Effector memory CD4-positive, alpha-beta T cell (primary cell): ENCODE measurements around the gene CISD3.
A peak's percentile ranks its signal among the peaks of the same experiment; 100 is the strongest.

Experiments used
- DNase-seq, 3 donors: peaks; one replicate each; pipeline ENCODE4 v3.0.0-alpha.2; 2020
- H3K27ac ChIP-seq: 2 replicates; pipeline ENCODE4 v1.7.0; 2013; ENCODE audit warnings: mild to moderate bottlenecking, low read length, moderate library complexity; ENCODE audit not compliant: insufficient read depth, poor library complexity, severe bottlenecking
- H3K27me3 ChIP-seq: replicated peaks from 2 replicates; pipeline ENCODE4 v1.7.0; 2013; ENCODE audit warnings: mild to moderate bottlenecking, low read length; ENCODE audit not compliant: insufficient read depth, control insufficient read depth, poor library complexity, severe bottlenecking
- H3K36me3 ChIP-seq: 2 replicates; pipeline ENCODE4 v1.7.0; 2013; ENCODE audit warnings: mild to moderate bottlenecking, low read length, moderate library complexity; ENCODE audit not compliant: control insufficient read depth, insufficient read depth
- H3K4me1 ChIP-seq: 2 replicates; pipeline ENCODE4 v1.7.0; 2013; ENCODE audit warnings: low read length, mild to moderate bottlenecking; ENCODE audit not compliant: control insufficient read depth, insufficient read depth, poor library complexity, severe bottlenecking
- H3K4me3 ChIP-seq: 2 replicates; pipeline ENCODE4 v1.7.0; 2013; ENCODE audit warnings: low read length, low read depth, mild to moderate bottlenecking; ENCODE audit not compliant: insufficient read depth, poor library complexity, severe bottlenecking
- H3K9me3 ChIP-seq: 2 replicates; pipeline ENCODE4 v1.7.0; 2013; ENCODE audit warnings: mild to moderate bottlenecking, low read length, moderate library complexity; ENCODE audit not compliant: control insufficient read depth

The CISD3 gene

DNA sequence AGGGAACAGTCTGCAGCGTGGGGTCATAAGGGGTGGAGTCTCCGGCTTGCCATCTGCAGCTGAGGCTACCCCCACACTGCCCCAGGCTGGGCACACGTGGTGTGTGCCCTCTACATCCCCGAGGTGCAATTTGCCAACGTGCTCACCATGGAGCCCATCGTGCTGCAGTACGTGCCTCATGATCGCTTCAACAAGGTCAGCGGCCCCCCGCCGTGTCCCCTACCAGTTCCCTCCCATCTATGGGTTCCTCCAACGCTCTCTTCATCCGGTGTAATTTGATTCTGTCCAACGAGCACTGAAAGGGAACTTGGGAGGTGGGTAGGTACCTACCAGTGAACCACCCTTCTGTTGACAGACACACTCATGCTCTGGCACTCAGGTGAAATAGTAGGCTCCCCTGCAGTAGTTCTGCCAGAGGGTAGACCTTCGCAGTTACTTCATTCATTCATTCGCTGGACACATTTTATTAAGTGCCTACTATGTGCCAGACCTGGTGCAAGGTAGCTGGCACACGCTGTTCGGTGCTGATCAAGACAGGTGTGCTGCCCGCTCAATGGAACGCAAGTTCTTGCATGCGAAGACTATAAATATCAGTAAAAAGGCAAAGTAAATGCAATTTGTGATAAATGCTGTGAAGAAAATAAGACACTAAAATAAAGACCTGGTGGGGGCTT is 22.3 kb upstream of the CISD3 start:
- Histone ChIP-seq H3K36me3 (peaks cover 41% of the 10 kb centered on the region), H3K9me3 (no peaks in the 10 kb centered on the region), H3K27ac (peak overlapping the region; percentile 69), H3K27me3 (no peaks in the 10 kb centered on the region), H3K4me3 (no peak overlapping the region), H3K4me1 (peaks cover 22% of the 10 kb centered on the region)
- no peak for DNase-seq

DNA sequence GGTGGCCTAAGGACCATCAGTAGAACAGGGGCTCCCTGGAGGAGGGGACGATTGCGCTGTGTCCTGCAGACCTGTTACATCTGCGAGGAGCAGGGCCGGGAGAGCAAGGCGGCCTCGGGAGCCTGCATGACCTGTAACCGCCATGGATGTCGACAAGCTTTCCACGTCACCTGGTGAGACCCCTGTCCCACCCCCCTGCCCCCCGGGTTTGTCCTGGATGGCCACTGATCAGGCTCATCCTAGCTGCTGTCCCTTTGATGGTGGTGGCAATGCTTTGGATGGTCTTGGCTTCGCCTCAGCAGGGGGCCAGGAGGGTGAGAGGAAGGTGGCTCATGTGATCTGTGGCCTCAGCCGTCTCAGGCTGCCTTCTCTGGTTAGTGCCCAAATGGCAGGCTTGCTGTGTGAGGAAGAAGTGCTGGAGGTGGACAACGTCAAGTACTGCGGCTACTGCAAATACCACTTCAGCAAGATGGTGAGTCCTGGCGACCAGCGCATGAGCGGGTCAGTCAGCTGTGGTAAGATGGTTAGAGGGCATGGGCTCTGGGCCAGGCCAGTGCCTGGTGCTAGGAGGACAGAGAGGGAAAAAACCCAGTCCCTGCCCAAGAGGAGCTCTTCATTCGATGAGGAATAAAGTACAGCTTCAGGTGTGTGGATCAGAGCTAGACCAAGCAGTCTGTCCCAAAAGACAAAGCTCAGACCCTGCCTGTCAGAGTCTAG is 20.9 kb upstream of the CISD3 start:
- Histone ChIP-seq H3K4me1 (peaks cover 11% of the 10 kb centered on the region), H3K9me3 (no peaks in the 10 kb centered on the region), H3K4me3 (no peak overlapping the region), H3K27me3 (no peaks in the 10 kb centered on the region), H3K27ac (no peak overlapping the region), H3K36me3 (peaks cover 55% of the 10 kb centered on the region)
- no peak for DNase-seq

DNA sequence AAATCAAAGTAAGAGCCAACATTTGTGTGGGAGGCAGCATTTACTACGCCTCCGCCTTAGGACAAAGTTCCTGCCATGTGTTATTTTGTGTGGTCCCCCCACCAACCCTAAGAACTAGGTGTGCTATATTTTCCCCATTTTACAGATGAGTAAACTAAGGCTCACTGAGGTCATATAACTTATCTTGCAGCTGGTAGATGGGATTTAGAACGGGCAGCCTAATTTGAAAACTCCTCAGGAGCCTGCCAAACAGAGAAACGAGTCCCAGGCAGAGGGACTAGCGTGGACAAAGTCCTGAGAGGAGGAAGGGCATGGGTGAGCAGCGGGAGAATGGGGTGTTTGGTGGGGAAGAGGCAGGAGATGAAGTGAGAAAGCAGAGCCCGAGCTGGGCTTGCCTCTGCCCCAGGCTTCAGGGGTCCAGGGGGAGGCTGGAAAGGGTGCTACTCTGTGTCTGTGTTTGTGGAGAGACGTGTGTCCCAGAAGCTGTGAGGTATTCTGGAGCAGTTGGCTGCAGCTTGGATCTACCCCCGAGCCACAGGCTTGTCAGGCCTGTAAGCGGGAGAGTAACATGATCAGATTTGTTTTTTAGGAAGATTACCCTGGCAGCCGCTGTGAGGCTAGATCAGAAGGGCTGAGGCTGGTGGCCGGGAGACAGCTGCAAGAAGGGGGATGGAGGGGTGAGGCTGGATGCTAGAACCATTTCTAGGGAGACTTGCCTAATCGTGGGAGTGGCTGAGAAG is 20.1 kb upstream of the CISD3 start:
- H3K9me3 ChIP-seq = no peaks in the 10 kb centered on the region
- peaks cover 11% of the 10 kb centered on the region for H3K4me1 ChIP-seq
- no peaks in the 10 kb centered on the region for H3K27me3 ChIP-seq
- no peak overlapping the region for H3K4me3 ChIP-seq
- H3K36me3 ChIP-seq = peaks cover 61% of the 10 kb centered on the region
- no peak overlapping the region for H3K27ac ChIP-seq
- no peak for DNase-seq

- Histone ChIP-seq H3K4me3 (no peak overlapping the region), H3K27ac (no peak overlapping the region), H3K36me3 (peaks cover 66% of the 10 kb centered on the region), H3K9me3 (no peaks in the 10 kb centered on the region), H3K4me1 (peaks cover 11% of the 10 kb centered on the region), H3K27me3 (no peaks in the 10 kb centered on the region)
- DNase-seq = no peak
Observed at GRCh38 chr17:38710604-38710962, 19.6 kb upstream of the CISD3 start.

GRCh38 chr17:38710985-38711384 is 19.2 kb upstream of the CISD3 start:
- H3K27me3 ChIP-seq = no peaks in the 10 kb centered on the region
- no peak overlapping the region for H3K27ac ChIP-seq
- peaks cover 11% of the 10 kb centered on the region for H3K4me1 ChIP-seq
- DNase-seq = no peak
- H3K4me3 ChIP-seq = no peak overlapping the region
- H3K9me3 ChIP-seq = no peaks in the 10 kb centered on the region
- H3K36me3 ChIP-seq = peaks cover 70% of the 10 kb centered on the region

DNA sequence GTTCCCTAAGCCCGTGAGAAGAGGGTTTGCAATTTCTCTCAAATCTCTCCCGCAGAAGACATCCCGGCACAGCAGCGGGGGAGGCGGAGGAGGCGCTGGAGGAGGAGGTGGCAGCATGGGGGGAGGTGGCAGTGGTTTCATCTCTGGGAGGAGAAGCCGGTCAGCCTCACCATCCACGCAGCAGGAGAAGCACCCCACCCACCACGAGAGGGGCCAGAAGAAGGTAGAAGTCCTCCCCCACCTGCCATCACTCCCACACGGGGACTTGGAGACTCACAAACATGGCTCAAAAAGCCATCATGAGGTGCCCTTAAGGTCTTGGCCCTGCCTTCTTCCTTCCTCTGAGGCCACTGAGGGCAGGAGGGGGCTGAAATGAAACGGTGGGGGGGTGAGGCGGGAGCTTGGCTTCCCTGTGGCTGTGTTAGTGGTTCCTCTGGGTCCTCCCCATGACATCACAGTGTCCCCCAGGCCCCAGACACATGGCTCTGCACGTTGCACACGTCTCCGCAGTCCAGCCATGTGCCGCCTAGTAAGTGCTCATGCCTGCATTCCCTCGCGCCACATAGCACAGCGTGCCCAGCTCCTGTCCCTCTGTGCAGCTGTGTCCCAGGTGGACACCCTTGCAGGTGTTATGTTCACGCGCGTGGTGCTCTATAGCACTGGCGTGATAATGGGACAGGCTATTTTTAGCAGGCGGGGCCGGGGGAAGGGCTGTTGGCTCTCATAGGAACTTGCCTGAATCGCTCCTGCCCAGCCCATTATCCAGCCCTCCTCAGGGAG is 18.2 kb upstream of the CISD3 start:
- no peak overlapping the region for H3K4me3 ChIP-seq
- H3K36me3 ChIP-seq = peaks cover 80% of the 10 kb centered on the region
- peaks cover 6% of the 10 kb centered on the region for H3K4me1 ChIP-seq
- no peaks in the 10 kb centered on the region for H3K27me3 ChIP-seq
- no peak overlapping the region for H3K27ac ChIP-seq
- DNase-seq = no peak
- H3K9me3 ChIP-seq = no peaks in the 10 kb centered on the region

GRCh38 chr17:38712593-38712992 is 17.5 kb upstream of the CISD3 start:
- Histone ChIP-seq H3K4me1 (peaks cover under 1% of the 10 kb centered on the region), H3K9me3 (no peaks in the 10 kb centered on the region), H3K27me3 (no peaks in the 10 kb centered on the region), H3K36me3 (peaks cover 86% of the 10 kb centered on the region), H3K4me3 (no peak overlapping the region), H3K27ac (no peak overlapping the region)
- DNase-seq = no peak

DNA sequence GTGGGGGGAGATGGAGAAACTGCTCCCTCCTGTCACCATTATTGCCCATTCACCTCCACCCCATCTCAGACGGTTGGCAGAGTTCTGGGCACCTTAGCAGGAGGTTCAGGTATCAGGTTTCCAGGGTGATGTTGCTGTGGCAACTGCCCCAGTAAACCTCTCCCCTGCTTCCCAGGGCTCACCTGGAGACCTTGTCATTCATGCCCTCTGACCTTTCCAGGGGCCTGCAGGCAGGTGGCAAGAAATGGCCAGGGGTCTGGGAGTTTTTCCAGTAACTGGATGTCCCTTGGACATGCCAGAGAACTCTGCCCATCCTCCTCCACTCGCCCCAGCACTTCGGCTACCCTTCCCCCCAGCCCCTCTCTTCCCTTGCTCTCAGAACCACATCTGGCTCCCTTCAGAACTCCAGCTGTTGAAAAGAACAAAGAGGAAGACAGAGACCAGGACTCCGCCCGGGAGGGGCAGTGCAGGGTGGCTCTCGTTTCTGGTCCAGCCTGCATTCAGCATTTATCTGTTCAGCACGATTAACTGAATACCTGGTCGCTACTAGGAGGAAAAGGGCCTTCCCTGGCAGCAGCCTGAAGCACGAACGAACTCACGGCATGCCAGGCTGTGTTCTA is 16.6 kb upstream of the CISD3 start:
- H3K4me3 ChIP-seq = no peak overlapping the region
- no peak overlapping the region for H3K27ac ChIP-seq
- peaks cover 93% of the 10 kb centered on the region for H3K36me3 ChIP-seq
- no peaks in the 10 kb centered on the region for H3K27me3 ChIP-seq
- DNase-seq = no peak
- H3K9me3 ChIP-seq = no peaks in the 10 kb centered on the region
- no peaks in the 10 kb centered on the region for H3K4me1 ChIP-seq

DNA sequence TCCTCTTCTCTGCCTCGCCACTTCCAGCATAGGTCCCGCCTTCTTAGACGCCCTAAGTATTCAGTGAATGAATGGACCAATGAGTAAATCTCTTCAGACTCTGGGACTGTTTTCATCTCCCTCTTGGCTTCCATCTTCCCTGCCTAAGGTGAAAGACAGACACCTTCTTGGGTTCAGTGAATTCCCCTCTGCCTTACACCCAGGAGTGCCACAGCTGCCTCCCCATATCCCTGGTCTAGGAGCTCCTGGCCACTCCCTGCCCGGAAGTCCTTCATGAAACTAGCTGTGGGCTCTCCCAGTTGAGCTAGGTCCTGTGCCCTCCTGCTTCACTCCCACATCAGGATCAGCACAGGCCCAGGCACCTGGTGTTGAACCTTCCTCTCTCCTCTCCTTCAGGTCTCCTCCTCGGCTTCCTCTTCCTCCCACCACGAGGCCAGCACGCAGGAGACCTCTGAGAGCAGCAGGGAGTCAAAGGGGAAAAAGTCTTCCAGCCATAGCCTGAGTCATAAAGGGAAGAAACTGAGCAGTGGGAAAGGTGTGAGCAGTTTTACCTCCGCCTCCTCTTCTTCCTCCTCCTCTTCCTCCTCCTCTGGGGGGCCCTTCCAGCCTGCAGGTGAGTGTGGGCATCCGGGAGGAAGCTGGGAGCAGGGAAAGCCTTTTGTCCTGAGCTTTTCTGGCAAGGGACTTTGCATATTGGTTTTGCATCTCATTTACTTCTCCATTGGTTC is 14.8 kb upstream of the CISD3 start:
- no peak for DNase-seq
- H3K27ac ChIP-seq = no peak overlapping the region
- H3K27me3 ChIP-seq = no peaks in the 10 kb centered on the region
- no peak overlapping the region for H3K4me3 ChIP-seq
- H3K36me3 ChIP-seq = peaks cover 84% of the 10 kb centered on the region
- H3K9me3 ChIP-seq = no peaks in the 10 kb centered on the region
- no peaks in the 10 kb centered on the region for H3K4me1 ChIP-seq
